HL-60 (cell line): ENCODE measurements around the gene RAP1GAP2.
"Not testable (repeated sequence)": the region's sequence is repeated elsewhere in the genome, so short reads cannot be mapped to it uniquely, and the experiment has no call there.

Source experiments
- CTCF ChIP-seq: IDR thresholded peaks from one replicate; pipeline ENCODE4 v1.5.1; 2011; ENCODE audit warnings: low read length, control low read depth, inconsistent platforms; ENCODE audit not compliant: insufficient read depth
- GABPA ChIP-seq: IDR thresholded peaks from 2 replicates; pipeline ENCODE4 v1.6.1; 2012; ENCODE audit warnings: low read depth
- SPI1 ChIP-seq: IDR thresholded peaks from 2 replicates; pipeline ENCODE4 v1.6.1; 2012; ENCODE audit warnings: low read depth, mild to moderate bottlenecking, borderline replicate concordance

GRCh38 chr17:2819294-2819693 lies 23.1 kb downstream of the RAP1GAP2 start:
- not testable (repeated sequence) for TF ChIP-seq CTCF, SPI1, GABPA
